HG03558 (cell line): ENCODE data around the gene TACC2.
"Not testable (repeated sequence)": the region's sequence is repeated elsewhere in the genome, so short reads cannot be mapped to it uniquely, and the experiment has no call there.

Experiments used
- ATAC-seq: cut with Tn5 transposase; IDR thresholded peaks from one replicate; pipeline ENCODE4 v1.9.1; 2021; ENCODE audit warnings: moderate number of reproducible peaks; ENCODE audit not compliant: unreplicated experiment; ENCODE audit errors: extremely low read depth

TACC2 gene

DNA sequence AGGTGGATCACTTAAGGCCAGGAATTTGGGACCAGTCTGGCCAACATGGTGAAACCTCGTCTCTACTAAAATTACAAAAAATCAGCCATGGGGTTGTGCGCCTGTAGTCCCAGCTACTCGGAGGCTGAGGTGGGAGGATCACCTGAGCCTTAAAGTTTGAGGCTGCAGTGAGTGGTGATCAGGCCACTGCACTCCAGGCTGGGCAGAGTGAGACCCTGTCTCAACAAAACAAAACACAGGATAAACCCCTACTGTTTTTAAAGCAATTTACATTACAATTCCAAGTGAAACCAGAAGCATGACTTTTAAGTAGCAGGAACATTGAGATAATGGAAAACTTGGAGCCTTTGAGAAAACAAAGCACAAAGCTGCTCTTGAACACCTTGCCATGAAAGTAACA, 189.7 kb downstream of the TACC2 start:
- no peak for ATAC-seq

DNA sequence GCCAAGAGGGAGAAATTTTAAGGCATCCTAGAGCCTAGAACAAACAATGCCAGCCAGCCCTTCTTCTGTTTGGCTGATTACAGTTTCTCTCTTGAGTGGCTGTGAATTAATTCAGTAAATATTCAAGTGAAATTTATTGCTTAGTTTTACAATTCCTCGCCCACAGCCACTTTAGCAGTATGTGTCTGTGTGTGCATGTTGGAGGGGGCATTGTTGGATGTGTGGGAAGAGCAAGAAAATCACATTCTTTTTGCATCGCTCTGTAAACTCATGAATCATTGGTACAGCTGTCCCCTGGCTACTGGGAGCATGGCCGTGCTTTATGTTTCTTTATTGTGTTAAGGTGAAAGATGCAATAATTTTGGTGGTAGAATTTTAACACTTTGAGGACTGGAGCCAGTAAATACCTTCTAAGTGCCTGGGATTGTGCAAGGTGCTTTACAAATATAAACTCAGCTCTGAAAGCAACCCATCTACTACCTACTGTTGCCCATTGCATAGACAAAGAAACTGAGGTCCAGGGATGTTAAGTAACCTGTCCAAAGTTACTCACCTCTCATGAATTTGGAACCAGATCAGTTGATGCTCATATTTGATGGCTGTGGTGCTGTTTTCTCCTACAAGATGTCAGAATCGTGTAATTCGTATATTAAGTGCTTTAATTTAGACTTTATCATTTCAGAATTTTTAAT, 192.2 kb downstream of the TACC2 start:
- no peak for ATAC-seq

DNA sequence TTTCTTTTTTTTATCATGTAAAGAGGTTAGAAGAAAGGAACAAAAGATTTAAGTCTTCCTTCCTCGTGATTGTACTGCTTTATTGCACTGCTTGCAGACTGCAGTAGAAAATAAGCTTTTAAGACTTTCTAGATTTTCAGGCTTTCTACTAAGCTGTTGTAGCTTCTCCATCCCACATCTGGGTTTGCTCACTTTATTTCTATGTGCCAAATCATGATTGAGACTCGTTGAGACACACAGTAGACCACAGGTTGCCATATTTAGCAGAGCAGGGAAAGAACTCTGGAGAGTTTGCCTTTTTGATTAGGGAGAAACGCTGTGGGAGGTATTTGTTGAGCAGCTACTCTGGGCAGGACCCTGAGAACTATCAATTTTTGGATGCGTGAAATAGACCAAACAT, 192.9 kb downstream of the TACC2 start:
- no peak for ATAC-seq

DNA sequence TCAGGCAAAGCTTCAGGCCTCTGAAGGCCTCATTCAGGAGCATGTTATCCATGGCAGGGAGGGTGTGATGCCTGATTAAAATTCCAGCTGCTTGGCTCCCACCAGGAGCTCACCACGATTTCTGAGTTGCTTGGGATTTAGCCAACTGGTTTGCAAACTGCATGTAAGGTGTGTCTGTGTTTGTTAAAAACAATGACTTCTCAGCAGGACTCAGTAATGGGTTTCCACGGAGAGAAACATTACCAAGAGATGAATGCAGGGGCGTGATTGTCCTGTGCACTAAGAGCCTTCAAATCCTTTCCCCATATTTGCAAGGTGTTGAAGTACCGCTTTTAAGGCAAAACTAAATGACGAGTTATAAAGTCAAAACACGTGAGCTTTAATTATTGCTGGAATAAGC, 193.3 kb downstream of the TACC2 start:
- ATAC-seq: no peak

DNA sequence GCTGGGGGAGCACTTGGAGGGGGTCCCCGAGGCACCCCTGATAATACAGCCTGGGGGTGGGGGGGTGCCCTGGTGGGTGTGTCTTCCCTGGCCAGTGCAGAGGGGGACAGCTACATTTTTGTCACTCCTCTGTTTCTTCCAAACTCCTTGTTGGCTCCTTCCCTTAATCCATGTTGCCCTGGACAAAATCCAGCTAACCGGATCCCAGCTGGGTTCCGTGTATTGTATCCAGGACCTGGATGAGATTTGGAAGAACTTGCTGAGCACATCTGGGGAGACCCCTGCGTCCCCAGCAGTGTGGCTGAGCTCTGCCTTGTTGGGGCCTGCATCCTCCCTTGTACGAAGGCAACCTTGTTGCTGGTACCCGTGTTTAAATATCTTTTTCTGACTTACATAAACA, 195.3 kb downstream of the TACC2 start:
- no peak for ATAC-seq

DNA sequence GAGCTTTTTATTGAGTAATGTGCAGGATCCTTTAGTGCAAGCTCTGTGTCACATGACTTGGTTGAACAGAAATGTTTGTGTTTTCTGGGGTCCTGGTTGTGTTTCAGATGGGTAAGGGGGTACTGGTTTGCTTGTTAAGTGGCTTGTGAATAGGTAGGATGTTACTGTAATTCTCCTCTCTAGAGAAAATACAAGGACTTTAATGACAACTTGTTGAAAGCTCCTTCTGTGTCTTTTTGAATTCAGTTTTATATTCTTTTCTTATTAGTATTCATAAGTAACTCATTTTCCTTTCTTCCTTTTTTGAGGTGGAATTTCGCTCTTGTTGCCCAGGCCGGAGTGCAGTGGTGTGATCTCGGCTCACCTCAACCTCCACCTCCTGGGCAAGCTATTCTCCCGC, 196.7 kb downstream of the TACC2 start:
- ATAC-seq: no peak

DNA sequence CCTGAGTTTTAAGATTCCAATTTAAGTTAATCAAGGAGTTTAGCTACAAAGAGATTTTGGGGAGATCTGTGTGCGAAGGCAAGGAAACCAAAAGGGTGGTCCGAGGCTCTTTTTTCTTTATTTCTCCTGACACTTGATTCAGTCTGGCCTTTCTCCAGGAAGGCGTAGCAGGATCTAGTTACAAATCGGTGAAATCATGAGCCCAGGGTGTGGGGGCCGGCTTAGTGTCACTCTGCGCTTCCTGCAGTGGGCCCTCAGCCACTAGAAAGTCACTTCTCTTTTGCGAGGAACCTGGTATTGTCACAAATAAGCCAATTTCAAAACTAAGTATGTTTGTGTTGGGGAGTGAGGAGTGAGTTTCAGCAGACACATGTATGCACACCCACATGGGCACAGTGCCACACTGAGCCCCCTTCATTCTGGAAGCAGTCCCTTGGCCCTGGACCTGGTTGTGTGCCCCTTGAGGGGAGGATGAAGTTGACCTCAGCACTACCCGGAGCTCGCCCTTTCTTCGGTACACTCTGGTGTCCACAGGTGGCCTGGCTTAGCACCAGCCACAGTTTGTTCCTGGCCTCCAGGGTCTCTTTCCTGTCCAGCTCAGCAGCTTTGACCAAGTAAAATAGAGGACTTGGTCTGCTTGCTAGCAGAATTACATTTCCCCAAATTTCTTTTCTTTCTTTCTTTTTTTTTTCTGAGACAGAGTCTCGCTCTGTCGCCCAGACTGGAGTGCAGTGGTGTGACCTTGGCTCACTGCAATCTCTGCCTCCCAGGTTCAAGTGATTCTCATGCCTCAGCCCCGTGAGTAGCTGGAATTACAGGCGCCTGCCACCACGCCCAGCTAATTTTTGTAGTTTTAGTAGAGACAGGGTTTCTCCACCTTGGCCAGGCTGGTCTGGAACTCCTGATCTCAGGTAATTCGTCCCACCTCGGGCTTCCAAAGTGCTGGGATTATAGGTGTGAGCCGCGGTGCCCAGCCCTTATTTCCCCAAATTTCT, 198.2 kb downstream of the TACC2 start:
- no peak for ATAC-seq

DNA sequence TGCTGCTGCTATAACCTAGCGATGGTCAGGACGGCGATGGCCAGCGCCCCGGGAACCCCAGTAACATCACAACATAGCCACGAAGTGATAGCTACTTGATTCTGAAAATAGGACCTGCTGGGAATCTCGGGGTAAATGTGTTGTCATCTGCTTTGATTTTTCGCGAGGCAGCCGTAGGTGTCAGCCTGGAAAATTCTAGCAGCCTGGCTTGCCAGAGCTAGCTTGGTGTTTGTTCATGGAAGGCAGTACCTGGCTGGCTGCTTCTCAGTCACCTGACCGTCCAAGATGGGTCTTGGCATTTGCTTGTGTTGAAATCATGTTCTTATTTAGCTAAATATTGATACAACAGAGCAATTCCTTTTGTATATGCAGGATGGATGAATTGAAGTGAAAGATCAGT, 199.7 kb downstream of the TACC2 start:
- ATAC-seq: no peak

DNA sequence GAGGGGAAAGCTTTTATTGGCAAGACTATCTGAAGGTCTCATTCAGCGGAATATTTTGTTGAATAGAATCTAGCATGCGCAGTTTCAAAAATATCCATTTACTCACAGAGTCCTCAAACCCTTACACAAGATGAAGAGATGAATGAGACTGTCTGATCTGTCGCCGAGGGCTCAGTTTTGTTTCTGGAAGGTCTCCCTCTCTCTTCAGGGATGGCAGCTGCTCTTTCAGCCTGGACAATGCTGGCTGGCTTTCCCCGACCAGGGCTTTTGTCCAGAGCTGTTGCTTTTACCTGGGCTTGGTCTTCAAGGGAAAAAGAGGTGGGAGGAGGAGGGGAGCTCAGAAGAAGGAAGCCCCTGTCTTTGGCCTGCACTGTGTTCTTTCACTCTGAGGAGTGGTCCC, 200.2 kb downstream of the TACC2 start:
- ATAC-seq: no peak

DNA sequence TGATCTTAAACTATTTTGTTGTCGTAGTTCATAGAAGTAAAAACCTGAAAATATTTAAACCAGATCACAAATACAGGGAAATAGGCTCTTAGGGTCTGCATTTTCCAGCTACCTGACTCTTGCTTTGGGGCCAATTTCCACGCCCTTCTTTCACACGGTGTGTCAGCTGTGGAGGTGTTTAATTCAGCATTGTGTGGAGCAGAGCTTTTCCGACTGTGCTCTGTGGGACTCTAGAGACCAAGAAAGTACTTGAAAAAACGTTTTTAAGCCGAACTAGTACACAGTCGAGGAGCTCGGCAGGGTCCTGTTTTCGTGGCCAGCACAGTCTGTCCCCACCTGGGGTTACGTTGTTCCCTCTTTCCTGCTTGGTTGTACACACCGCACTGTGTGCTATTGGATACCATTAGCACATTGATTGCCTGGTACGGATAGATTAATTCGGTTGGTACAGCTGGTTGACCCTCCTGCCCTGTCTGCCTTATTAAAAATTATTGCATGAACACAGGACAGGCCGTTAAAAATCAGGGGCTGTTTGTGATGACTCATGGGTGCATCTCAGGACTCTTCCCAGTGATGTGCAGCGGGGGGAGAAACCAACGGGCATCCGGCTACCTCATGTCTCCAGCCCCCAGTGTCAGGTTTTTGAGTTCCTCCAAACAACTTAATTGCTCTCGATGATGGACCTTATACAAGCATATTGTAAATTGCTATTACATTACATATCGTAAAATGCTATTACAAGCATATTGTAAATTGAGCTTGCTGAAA, 201.4 kb downstream of the TACC2 start:
- ATAC-seq: no peak

DNA sequence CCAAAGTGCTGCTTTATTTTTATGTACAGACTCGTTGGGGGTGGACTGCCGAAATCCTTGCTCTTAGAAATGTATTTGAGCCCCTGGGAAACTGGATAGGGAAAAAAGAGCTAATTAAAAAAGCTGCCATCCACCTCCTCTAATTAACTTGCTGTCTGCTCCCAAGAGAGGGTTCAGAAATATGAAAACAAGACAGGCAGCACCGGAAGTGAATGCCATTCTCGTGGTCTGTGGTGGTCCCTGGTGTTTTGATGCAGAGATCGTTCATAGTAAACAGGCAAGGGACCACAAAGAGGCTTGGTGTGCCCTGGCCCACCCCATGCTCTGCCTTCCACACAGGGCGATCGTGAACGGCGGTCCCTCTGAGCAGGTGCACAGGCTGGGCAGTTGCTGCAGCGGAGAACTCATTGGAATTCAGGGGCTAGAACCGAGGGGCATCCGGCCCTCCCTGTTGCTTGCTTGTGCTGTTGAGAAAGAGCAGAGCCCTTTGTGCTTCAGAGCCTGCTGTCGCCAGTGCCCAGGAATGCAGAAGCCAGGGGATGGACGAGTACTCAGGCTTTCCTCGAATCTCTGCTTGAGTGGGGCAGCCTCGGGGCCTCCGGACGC, 203.1 kb downstream of the TACC2 start:
- ATAC-seq: no peak

DNA sequence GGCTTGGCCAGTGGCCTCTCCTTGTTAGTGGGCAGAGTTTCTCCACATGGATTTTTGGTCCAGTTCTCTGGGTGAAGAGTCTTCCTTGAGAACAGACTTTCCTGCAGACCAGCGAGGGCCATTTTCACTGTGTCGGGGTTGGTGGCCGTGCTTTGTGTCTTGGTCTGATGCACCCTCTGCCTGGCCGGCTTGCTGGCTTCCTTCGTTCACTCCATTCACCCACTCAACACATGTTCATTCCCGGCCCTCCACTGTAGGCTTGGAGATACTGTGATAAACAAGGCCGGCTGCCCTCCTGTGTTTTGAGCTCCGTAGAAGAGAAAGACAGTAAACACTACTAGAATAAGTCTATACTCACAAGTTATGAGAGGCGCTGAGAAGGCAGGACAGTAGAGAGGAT, 205.3 kb downstream of the TACC2 start:
- ATAC-seq: no peak

DNA sequence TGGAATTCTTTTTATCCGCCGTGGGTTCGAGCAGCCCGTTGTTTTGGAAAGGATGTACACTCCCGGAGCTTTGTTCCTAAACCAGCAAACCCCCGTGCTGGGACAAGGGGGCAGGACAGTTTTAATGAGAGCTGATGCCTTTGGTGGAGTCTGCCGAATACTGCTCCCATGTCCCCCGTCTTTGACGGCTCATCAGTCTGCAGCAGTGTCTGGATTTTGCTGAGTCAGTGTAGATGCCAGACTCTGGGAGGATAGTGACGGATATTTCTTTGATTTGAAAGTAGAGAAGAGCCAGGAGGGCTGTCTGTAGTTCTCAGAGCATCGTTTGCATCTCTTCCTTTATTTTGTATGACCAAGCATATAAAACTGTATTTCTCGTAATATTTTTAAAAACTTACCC, 207.3 kb downstream of the TACC2 start:
- no peak for ATAC-seq

DNA sequence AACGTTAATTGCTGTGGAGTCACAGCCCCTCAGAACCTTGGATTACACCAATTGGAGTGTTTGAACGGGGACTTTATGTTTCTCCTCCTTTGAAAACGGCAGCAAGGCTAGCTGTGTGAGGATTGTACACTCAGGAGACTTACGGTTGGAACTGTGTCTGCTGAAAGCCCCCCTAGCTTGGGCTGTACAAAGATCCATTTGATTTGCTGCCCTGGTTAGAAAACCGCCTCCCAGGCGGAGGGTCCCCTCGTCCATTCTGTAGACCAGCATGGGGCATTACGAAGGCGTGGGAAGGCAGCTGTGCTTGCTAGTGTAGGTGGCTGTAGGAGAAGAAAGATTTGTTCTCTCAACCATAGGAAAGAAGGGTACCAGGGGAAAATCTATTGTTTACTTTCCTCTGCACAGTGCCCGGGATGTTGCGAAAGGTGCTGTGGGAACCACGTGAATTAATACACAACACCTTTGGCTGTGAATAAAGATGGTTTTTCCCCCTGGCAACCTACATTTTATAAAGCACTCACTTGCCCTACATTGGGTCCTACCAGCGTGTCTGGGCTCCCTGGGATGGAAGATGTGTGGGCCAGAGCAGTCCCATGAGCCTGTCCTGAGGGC, 208.8 kb downstream of the TACC2 start:
- ATAC-seq: no peak

DNA sequence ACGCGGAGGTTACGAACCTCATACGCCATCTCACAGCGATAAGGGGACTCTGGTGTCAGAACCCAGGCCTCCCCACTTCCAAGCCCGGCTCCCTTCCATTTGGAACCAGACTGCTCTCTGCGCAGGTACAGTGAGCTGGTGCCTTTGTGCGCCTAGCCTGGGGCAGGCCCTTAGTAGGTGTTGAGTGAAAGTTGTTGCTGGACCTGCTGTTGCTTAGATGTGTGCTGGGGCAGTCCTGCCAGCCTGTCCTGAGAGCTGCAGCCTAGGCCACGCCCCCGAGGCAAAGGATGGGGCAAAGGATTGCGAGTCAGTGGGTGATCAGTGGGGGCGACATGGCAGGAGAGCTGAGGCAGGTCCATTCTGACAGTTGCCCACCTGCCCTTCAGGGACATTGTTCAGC, 209.7 kb downstream of the TACC2 start:
- no peak for ATAC-seq

DNA sequence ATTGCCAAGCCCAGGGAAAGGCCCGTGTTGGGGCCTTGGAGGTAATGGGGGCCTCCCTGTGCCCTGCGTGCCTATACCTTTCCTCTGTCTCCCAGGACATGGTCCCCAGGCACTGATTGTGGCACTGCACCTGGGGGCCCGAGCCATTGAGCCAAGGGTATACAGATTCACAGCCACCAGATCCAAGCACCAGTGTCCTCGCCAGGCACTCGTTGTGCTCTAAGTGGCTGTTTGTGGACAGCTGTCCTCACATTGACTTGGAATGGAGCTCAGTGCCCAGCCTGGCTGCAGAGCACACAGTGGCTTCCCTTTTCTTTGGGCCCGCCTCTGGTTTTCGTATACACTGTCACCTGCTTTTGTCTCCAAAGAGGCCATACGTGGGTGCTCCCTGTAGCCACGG, 210.1 kb downstream of the TACC2 start:
- ATAC-seq: no peak

DNA sequence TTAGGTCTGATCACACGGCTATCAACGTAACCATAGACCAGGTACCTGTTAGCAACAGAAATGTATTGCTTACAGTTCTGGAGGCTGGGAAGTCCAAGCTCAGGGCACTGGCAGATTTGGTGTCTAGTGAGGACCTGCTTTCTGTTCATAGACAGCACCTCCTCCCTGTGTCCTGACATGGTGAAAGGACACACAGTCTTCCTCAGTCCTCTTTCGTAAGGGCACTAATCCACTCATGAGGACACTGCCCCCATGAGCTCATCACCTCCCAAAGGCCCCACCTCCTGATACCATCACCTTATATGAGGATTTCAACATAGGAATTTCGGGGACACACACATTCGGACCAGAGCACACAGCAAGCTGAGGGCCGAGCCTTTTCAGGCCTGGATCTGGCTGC, 210.7 kb downstream of the TACC2 start:
- ATAC-seq: no peak

DNA sequence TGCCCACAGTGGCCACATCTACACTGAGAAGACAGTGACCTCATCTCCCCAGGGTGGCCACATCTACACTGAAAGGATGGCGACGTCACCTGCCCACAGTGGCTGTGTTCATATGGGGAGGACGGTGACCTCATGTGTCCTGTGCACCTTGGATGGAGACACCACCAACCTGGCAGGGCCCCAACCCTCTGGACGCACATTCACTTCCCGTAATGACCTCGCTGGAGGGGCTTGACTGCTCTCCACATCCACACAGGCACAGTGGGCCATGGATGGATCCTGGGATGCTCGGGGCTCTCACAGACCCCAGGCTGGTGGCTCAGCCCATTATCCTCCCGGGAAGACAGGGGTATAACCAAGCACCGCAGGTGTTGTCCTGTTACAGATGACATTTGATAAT, 212.4 kb downstream of the TACC2 start:
- no peak for ATAC-seq

DNA sequence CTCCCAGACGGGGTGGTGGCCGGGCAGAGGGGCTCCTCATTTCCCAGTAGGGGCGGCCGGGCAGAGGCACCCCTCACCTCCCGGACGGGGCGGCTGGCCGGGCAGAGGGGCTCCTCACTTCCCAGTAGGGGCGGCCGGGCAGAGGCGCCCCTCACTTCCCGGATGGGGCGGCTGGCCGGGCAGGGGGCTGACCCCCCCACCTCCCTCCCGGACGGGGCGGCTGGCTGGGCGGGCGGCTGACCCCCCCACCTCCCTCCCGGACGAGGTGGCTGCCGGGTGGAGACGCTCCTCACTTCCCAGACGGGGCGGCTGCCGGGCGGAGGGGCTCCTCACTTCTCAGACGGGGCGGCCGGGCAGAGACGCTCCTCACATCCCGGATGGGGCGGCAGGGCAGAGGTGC, 214.2 kb downstream of the TACC2 start:
- not testable (repeated sequence) for ATAC-seq
